ENCODE data around the gene CHI3L1.

The CHI3L1 gene

DNA sequence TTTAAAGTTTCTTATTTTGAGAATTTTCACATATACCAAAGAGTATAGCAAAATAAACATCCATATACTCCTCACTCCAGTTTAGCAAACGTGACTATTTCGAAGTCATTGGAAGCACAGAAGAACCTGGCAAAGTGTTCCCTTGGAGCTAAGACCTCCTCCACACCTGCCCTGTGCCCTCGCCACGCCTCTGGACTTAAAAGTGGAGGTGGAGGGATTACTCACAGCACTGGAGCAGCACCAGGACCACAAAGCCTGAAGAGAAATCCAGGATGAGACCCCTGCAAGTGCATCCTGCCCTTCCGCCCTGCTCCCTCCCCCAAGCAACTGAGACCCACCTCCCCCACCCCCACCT is 436 bp downstream of the CHI3L1 start:
- Histone ChIP-seq H3K9me3 (ENCODE audit: control insufficient read depth, low read length) (no peaks in the 10 kb centered on the region), H3K9ac (ENCODE audit: low read length) (no peak overlapping the region), H3K4me1 (ENCODE audit: control insufficient read depth, insufficient read depth, low read length) (no peaks in the 10 kb centered on the region), H3K4me3 (ENCODE audit: low read length) (no peak overlapping the region), H3K36me3 (ENCODE audit: control insufficient read depth, insufficient read depth, low read length) (no peaks in the 10 kb centered on the region), H3K27me3 (ENCODE audit: control insufficient read depth, insufficient read depth, low read length) (no peaks in the 10 kb centered on the region)

DNA sequence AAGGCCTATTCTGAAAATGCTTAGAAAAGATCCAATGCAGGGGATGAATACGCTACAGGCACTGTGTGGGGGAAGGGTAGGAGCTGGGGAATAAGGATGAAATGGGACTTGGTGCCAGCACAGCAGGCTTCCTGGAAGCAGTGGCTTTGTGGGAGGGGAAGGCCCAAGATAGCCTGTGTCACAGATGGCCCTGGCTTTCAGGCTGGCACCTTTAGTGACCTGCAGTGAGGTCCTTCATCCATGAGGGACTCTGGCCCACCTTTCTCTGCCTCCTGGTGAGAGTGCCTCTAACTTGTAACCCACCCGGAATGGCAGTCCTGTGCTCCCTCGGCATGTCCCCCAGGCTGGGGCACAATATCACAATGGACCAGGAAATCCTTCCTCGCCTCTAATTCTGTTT is 919 bp downstream of the CHI3L1 start:
- Histone ChIP-seq H3K4me1 (ENCODE audit: control insufficient read depth, insufficient read depth, low read length) (no peaks in the 10 kb centered on the region), H3K9ac (ENCODE audit: low read length) (no peak overlapping the region), H3K36me3 (ENCODE audit: control insufficient read depth, insufficient read depth, low read length) (no peaks in the 10 kb centered on the region), H3K9me3 (ENCODE audit: control insufficient read depth, low read length) (no peaks in the 10 kb centered on the region), H3K4me3 (ENCODE audit: low read length) (no peak overlapping the region), H3K27me3 (ENCODE audit: control insufficient read depth, insufficient read depth, low read length) (no peaks in the 10 kb centered on the region)

DNA sequence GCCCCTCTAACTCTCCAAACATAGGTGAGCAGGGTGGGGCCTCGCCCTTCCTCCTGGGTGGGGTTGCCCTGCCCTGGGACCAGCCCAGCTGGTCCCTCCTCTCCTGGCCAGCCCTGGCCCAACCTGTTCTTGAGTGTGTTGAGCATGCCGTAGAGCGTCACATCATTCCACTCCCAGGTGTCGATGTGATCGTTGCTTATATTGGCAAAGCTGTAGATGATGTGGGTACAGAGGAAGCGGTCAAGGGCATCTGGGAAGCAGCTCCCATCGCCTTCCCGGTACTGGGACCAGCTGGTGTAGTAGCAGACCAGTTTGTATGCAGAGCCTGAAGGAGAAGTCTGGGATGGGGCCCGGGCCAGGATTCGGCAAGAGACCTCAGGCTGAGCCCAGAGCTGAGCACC is 1.4 kb downstream of the CHI3L1 start:
- no peaks in the 10 kb centered on the region for H3K4me1 ChIP-seq (ENCODE audit: control insufficient read depth, insufficient read depth, low read length)
- no peaks in the 10 kb centered on the region for H3K9me3 ChIP-seq (ENCODE audit: control insufficient read depth, low read length)
- H3K36me3 ChIP-seq (ENCODE audit: control insufficient read depth, insufficient read depth, low read length): no peaks in the 10 kb centered on the region
- no peaks in the 10 kb centered on the region for H3K27me3 ChIP-seq (ENCODE audit: control insufficient read depth, insufficient read depth, low read length)
- no peak overlapping the region for H3K4me3 ChIP-seq (ENCODE audit: low read length)
- no peak overlapping the region for H3K9ac ChIP-seq (ENCODE audit: low read length)

DNA sequence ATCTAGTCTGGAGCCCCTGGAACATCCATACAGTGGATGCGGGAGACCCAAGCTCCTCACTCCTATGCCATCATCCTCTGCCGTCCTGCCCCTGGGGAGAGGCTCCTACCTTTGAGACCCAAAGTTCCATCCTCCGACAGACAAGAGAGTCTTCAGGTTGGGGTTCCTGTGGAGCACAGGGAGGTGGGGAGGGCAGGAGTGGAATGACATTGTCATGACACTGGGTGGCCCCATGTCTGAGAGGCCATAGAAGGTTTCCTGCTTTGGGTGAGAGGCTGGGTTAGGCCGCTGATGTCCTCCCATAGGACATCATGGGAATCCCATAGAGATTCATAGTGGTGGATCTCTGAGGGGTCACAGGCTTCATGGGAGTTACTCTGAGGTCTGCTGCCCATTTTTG is 2.0 kb downstream of the CHI3L1 start:
- no peaks in the 10 kb centered on the region for H3K9me3 ChIP-seq (ENCODE audit: control insufficient read depth, low read length)
- H3K27me3 ChIP-seq (ENCODE audit: control insufficient read depth, insufficient read depth, low read length): no peaks in the 10 kb centered on the region
- no peak overlapping the region for H3K4me3 ChIP-seq (ENCODE audit: low read length)
- H3K36me3 ChIP-seq (ENCODE audit: control insufficient read depth, insufficient read depth, low read length): no peaks in the 10 kb centered on the region
- H3K4me1 ChIP-seq (ENCODE audit: control insufficient read depth, insufficient read depth, low read length): no peaks in the 10 kb centered on the region
- no peak overlapping the region for H3K9ac ChIP-seq (ENCODE audit: low read length)

DNA sequence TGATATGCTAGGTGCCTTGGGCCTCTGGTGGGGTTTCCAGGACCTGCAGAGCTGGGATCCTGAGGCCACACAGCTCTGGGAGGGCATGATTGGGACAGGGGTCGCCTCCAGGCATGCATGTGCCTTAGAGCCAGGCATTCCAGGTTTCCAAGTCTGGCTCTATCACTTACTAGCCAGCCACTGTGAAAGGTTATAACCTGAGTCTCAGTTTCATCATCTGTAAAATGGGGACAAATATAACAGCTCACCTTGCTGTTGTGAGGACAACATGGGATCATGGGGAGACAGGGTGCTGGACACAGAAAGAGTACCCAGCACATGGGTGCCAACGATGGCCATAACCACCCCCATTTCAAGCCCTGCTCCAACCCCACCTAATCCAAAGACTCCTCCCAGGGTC is 2.7 kb downstream of the CHI3L1 start:
- Histone ChIP-seq H3K9ac (ENCODE audit: low read length) (no peak overlapping the region), H3K36me3 (ENCODE audit: control insufficient read depth, insufficient read depth, low read length) (no peaks in the 10 kb centered on the region), H3K27me3 (ENCODE audit: control insufficient read depth, insufficient read depth, low read length) (no peaks in the 10 kb centered on the region), H3K4me1 (ENCODE audit: control insufficient read depth, insufficient read depth, low read length) (no peaks in the 10 kb centered on the region), H3K4me3 (ENCODE audit: low read length) (no peak overlapping the region), H3K9me3 (ENCODE audit: control insufficient read depth, low read length) (no peaks in the 10 kb centered on the region)

DNA sequence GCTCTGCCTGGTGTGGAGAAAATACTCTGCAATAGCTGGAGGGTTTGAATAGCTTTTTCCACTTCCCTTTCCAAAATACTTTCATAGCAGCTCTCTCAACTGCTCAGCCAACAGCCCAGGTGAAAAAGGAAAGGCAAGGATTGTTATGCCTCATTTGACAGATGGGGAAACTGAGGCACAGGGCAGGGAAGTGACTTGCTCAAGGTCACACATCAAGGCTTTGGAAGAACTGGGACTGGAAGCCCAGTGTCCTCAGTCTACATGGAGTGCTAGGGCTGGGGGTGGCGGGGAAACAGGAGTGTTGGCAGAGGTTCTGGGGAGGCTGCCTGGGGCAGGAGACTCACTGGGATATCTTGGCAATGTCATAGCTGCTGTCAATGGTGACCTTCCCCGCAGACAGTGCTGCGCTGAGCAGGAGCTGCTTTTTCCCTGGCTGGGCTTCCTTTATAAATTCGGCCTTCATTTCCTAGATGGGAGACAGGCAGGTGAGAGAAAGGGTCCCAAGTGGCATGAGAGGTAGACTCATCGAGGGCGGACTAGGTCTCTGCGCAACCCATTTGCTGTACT is 4.0 kb downstream of the CHI3L1 start:
- no peaks in the 10 kb centered on the region for H3K4me1 ChIP-seq (ENCODE audit: control insufficient read depth, insufficient read depth, low read length)
- no peak overlapping the region for H3K4me3 ChIP-seq (ENCODE audit: low read length)
- H3K27me3 ChIP-seq (ENCODE audit: control insufficient read depth, insufficient read depth, low read length): peaks cover under 1% of the 10 kb centered on the region
- H3K9ac ChIP-seq (ENCODE audit: low read length): no peak overlapping the region
- H3K36me3 ChIP-seq (ENCODE audit: control insufficient read depth, insufficient read depth, low read length): no peaks in the 10 kb centered on the region
- no peaks in the 10 kb centered on the region for H3K9me3 ChIP-seq (ENCODE audit: control insufficient read depth, low read length)

DNA sequence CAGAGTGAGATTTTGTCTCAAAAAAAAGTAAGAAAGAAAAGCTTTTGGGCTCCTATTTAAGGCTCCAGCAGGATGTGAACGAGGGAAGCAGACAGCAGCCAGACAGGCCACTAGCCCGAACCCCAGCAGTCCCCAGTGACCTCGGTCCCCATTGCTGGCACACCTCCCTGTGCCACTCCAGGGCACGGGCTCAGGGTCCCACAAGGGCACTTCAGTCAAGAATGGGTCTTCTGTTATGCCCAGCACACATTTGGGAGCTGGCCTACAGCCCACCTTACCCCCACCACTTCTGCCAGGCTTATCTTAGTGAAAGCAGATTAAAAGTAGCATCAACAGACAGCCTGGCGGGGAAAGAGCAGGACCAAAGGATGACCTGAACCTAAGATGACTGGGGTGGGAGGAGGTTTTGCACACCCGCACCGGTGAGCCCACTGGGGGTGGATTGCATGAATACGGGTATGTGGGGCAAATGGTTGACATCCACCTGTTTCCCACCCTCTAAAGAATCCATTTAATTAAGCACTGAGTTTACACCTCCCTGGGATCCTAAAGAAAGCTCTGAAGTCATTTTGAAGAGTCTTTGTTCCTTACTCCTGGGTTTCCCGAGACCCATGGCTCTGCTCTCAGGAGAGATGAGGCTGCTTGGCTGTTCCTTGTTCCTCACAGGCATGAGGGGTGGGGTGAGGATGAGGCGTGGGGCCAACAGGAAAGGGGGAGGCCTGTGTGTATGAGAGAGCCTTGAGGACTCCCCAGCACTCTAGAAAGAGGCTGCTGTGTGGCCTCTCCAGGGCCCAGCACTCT is 4.7 kb downstream of the CHI3L1 start:
- no peak overlapping the region for H3K4me3 ChIP-seq (ENCODE audit: low read length)
- H3K9me3 ChIP-seq (ENCODE audit: control insufficient read depth, low read length): no peaks in the 10 kb centered on the region
- no peaks in the 10 kb centered on the region for H3K4me1 ChIP-seq (ENCODE audit: control insufficient read depth, insufficient read depth, low read length)
- no peak overlapping the region for H3K9ac ChIP-seq (ENCODE audit: low read length)
- peaks cover 4% of the 10 kb centered on the region for H3K27me3 ChIP-seq (ENCODE audit: control insufficient read depth, insufficient read depth, low read length)
- no peaks in the 10 kb centered on the region for H3K36me3 ChIP-seq (ENCODE audit: control insufficient read depth, insufficient read depth, low read length)

DNA sequence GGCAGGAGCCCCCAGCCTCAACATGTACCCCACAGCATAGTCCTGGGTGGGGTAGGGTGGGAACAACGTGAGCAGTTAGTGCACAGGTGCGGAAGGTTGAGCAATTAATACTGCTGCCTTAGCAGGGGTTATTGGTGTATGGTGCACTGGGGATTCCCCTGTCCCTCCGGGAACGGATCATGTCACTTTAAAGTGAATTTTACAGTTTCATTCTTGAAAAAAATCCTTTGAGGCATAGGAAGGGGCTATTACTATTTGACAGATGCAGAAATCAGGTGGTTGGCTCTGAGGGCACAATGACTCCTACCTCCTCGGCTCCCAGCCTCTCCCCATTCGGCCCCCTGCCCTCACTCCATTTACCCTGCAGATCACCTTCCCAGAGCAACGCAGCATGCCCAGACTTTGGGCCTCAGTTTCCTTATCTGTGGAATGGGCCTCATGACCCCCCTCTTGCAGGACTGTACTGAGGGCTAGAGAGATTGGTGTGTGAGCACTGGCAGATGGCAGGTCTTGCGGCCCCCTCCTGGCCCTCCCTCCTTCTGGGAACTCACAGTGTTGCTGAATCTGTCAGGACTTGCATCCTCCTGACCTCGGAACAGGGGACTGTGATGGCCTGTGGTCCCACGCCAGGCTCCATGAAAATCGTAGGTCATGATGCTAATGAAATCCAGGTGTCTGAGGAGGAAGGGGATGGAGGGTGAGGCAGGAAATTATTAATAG is 5.7 kb downstream of the CHI3L1 start:
- Histone ChIP-seq H3K4me3 (ENCODE audit: low read length) (no peak overlapping the region), H3K27me3 (ENCODE audit: control insufficient read depth, insufficient read depth, low read length) (peaks cover 4% of the 10 kb centered on the region), H3K9me3 (ENCODE audit: control insufficient read depth, low read length) (no peaks in the 10 kb centered on the region), H3K9ac (ENCODE audit: low read length) (no peak overlapping the region), H3K4me1 (ENCODE audit: control insufficient read depth, insufficient read depth, low read length) (peaks cover 3% of the 10 kb centered on the region), H3K36me3 (ENCODE audit: control insufficient read depth, insufficient read depth, low read length) (no peaks in the 10 kb centered on the region)

DNA sequence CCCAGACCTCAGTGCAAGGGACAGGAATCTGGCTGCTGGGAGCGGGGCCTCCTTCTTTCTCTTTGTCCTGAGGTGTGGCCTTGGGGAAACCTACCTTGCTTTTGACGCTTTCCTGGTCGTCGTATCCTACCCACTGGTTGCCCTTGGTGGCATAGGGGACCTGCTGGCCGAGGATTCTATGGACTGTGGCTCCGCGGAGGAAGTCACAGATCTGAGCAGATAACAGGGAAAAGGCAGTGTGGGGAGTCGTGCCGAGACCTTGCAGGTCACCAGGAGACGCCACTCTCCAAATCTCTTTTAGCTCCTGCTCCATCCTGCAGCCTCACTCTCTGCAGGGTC is 6.9 kb downstream of the CHI3L1 start:
- Histone ChIP-seq H3K9ac (ENCODE audit: low read length) (no peak overlapping the region), H3K9me3 (ENCODE audit: control insufficient read depth, low read length) (no peaks in the 10 kb centered on the region), H3K4me3 (ENCODE audit: low read length) (no peak overlapping the region), H3K4me1 (ENCODE audit: control insufficient read depth, insufficient read depth, low read length) (peaks cover 3% of the 10 kb centered on the region), H3K27me3 (ENCODE audit: control insufficient read depth, insufficient read depth, low read length) (peaks cover 4% of the 10 kb centered on the region), H3K36me3 (ENCODE audit: control insufficient read depth, insufficient read depth, low read length) (no peaks in the 10 kb centered on the region)

DNA sequence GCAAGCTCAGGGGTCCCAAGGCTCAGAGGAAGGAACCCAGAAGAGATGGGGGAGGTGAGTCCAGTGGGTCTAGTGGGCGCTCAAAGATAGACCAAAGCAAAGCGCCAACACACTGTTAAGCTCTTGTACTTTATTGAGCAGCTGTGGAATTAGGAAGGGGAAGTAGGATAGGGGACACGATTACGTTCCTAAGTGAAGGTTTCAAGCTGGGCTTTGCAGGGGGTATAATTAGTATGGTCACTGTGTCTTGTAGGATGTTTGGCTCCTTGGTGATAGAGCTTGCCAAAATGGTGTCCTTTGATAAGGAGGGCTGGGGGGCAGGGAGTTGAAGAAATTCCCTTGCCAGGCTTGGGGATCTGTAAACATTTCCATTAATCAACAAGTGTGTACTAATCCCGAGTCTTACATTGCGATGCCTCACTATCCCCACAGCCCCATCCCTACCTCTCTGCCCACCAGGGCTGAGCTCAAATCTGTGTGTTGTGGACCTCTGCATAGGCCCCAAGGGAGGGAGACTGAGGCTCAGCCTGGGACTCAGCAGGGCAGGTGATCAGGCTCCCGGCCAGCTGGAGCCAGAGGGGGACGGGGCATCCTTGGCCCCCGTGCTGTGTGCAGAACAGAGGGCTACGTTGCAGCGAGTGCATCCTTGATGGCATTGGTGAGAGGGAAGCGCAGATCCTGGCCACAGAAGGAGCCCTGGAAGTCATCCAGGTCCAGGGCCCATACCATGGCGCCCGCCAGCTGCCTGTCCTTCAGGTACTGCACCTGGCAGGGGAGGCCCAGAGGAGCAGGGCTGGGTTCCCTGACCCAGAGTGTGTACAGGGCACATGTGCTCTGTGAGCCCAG is 7.5 kb downstream of the CHI3L1 start:
- H3K36me3 ChIP-seq (ENCODE audit: control insufficient read depth, insufficient read depth, low read length): no peaks in the 10 kb centered on the region
- H3K4me1 ChIP-seq (ENCODE audit: control insufficient read depth, insufficient read depth, low read length): peaks cover 3% of the 10 kb centered on the region
- no peaks in the 10 kb centered on the region for H3K9me3 ChIP-seq (ENCODE audit: control insufficient read depth, low read length)
- H3K27me3 ChIP-seq (ENCODE audit: control insufficient read depth, insufficient read depth, low read length): peaks cover 4% of the 10 kb centered on the region
- no peak overlapping the region for H3K9ac ChIP-seq (ENCODE audit: low read length)
- no peak overlapping the region for H3K4me3 ChIP-seq (ENCODE audit: low read length)

DNA sequence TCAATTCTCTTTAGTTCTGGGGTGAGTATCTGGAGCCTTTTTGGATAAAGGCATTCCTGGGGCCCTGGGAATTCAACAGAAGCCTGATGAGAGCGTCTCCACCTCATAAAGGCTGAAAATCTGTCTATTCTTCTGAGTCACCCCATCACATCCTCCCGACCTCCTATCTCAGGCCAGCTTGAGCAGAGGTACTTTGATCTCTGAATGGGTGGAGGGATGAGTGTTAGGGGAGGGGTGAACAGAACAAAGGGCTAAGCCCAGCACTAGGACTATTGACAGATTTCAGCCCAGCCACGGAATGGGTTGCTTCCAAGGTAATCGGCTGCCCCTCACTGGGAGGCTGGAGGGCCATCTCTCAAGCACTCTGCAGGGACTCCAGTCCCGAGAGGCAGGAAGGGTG is 8.4 kb downstream of the CHI3L1 start:
- Histone ChIP-seq H3K9ac (ENCODE audit: low read length) (no peak overlapping the region), H3K36me3 (ENCODE audit: control insufficient read depth, insufficient read depth, low read length) (no peaks in the 10 kb centered on the region), H3K9me3 (ENCODE audit: control insufficient read depth, low read length) (no peaks in the 10 kb centered on the region), H3K27me3 (ENCODE audit: control insufficient read depth, insufficient read depth, low read length) (peaks cover 4% of the 10 kb centered on the region), H3K4me1 (ENCODE audit: control insufficient read depth, insufficient read depth, low read length) (peaks cover 3% of the 10 kb centered on the region), H3K4me3 (ENCODE audit: low read length) (no peak overlapping the region)

All from mucosa of stomach (tissue), 1 donor.